HEK293T (cell line): Measurements from ENCODE around the gene RASSF5.

Experiments
- CTCF ChIA-PET: fragments of 350-600 bp; formaldehyde crosslinking; extraction: SDS; loops from one replicate; lab custom pipeline; 2021; ENCODE audit warnings: antibody characterized with exemption, inconsistent platforms; lab: Yijun Ruan, JAX
- POLR2A ChIA-PET: fragments of 350-600 bp; formaldehyde crosslinking; extraction: SDS; loops from one replicate; lab custom pipeline; 2020; ENCODE audit warnings: antibody characterized with exemption, inconsistent platforms; lab: Yijun Ruan, JAX
- DNase-seq: peaks from one replicate; pipeline ENCODE4 v3.0.0; 2012; ENCODE audit warnings: mixed read lengths; ENCODE audit errors: extremely low spot score
- ARNT ChIP-seq: fragments of 450-650 bp; IDR thresholded peaks from 2 replicates; pipeline ENCODE4 v1.6.1; 2017; ENCODE audit warnings: mild to moderate bottlenecking
- BHLHE40 ChIP-seq: fragments of 450-650 bp; IDR thresholded peaks from 2 replicates; pipeline ENCODE4 v1.6.1; 2016; ENCODE audit warnings: mild to moderate bottlenecking, moderate library complexity, borderline replicate concordance
- CTBP1 ChIP-seq: fragments of 450-650 bp; IDR thresholded peaks from 2 replicates; pipeline ENCODE4 v1.6.1; 2016; ENCODE audit warnings: borderline replicate concordance
- ELF4 ChIP-seq: fragments of 450-650 bp; IDR thresholded peaks from 2 replicates; pipeline ENCODE4 v1.6.1; 2017; ENCODE audit warnings: antibody characterized with exemption
- FOXA1 ChIP-seq: fragments of 450-650 bp; IDR thresholded peaks from 2 replicates; pipeline ENCODE4 v1.6.1; 2016; ENCODE audit warnings: mild to moderate bottlenecking
- FOXK2 ChIP-seq: fragments of 450-650 bp; IDR thresholded peaks from 2 replicates; pipeline ENCODE4 v1.6.1; 2016; ENCODE audit warnings: mild to moderate bottlenecking
- FOXM1 ChIP-seq: fragments of 450-650 bp; IDR thresholded peaks from 2 replicates; pipeline ENCODE4 v1.6.1; 2017; ENCODE audit warnings: mild to moderate bottlenecking, borderline replicate concordance
- HDGF ChIP-seq: fragments of 450-650 bp; IDR thresholded peaks from 2 replicates; pipeline ENCODE4 v1.6.1; 2017; ENCODE audit warnings: antibody characterized with exemption, borderline replicate concordance
- L3MBTL2 ChIP-seq: fragments of 450-650 bp; conservative IDR thresholded peaks from 2 replicates; pipeline ENCODE4 v1.6.1; 2016; ENCODE audit warnings: mild to moderate bottlenecking
- LEF1 ChIP-seq: fragments of 450-650 bp; IDR thresholded peaks from 2 replicates; pipeline ENCODE4 v1.6.1; 2017; ENCODE audit warnings: mild to moderate bottlenecking, borderline replicate concordance
- NFRKB ChIP-seq: fragments of 450-650 bp; IDR thresholded peaks from 2 replicates; pipeline ENCODE4 v1.6.1; 2016; ENCODE audit warnings: mild to moderate bottlenecking, moderate library complexity
- SP1 ChIP-seq: fragments of 450-650 bp; IDR thresholded peaks from 2 replicates; pipeline ENCODE4 v1.6.1; 2017
- SUZ12 ChIP-seq: fragments of 450-650 bp; IDR thresholded peaks from 2 replicates; pipeline ENCODE4 v1.6.1; 2016; ENCODE audit warnings: mild to moderate bottlenecking
- TARDBP ChIP-seq: fragments of 450-650 bp; IDR thresholded peaks from 2 replicates; pipeline ENCODE4 v1.6.1; 2016
- ZNF384 ChIP-seq: fragments of 450-650 bp; IDR thresholded peaks from 2 replicates; pipeline ENCODE4 v1.6.1; 2016
- TF ChIP-seq, protein P1 (sequence below): fragments of 450-650 bp; IDR thresholded peaks from 2 replicates; pipeline ENCODE4 v1.6.1; 2016

RASSF5 gene

DNA sequence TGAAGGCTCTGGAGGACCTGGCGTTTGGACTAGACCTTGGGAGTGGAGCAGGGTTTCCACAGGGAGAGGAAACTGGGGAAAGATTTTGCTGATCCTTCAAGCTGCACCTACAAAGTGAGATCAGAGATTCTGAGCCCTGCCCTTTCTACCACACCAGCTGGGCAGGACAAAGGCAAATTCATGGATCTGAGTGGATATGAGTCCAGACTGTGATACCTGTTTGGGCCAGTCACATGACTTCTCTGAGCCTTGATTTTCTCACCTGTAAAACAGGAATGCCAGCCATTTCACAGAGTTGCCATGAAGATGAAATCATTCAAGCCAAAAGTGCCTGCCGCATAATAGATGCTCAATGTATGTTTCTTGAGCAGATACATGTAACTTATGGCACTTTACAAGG is 4.9 kb upstream of the RASSF5 start:
- ChIA-PET POLR2A (no interaction called here), CTCF (interaction anchor here (0.6 to 0.9 kb wide), 3 partner anchors 12 to 1401 kb away, joined by 3 read pairs; no protein-coding TSS in a partner anchor)
- TF ChIP-seq HDGF (no peak), FOXM1 (no peak), FOXA1 (no peak), NFRKB (no peak), FOXK2 (no peak), CTBP1 (no peak)
- DNase-seq: no peak

DNA sequence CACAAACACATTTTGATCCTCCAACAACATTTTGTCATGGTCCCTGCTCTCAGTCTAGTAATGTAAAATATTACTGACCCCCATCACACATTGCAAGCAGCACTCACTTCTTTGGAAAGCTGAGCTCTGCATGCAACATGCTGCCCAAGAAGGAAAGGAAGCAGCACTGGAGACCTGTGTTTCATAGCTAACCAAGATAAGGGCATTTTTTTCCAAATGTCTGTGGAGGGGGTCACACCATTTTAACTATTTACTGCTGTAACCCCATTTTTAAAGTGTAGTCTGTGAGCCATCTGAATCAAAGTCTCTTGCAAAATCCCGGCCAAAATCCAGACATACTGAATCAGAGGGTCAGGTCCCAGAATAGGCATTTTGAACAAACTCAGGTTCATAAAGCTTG is 4.5 kb upstream of the RASSF5 start:
- TF ChIP-seq CTBP1 (no peak), SP1 (no peak), SUZ12 (no peak), ARNT (no peak), ELF4 (no peak), TARDBP (no peak), HDGF (no peak), LEF1 (no peak), L3MBTL2 (no peak), NFRKB (no peak), FOXA1 (no peak), BHLHE40 (no peak), FOXM1 (no peak), FOXK2 (no peak), ZNF384 (no peak)
- TF ChIP-seq, protein P1, sequence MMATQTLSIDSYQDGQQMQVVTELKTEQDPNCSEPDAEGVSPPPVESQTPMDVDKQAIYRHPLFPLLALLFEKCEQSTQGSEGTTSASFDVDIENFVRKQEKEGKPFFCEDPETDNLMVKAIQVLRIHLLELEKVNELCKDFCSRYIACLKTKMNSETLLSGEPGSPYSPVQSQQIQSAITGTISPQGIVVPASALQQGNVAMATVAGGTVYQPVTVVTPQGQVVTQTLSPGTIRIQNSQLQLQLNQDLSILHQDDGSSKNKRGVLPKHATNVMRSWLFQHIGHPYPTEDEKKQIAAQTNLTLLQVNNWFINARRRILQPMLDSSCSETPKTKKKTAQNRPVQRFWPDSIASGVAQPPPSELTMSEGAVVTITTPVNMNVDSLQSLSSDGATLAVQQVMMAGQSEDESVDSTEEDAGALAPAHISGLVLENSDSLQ: no peak
- no peak for DNase-seq
- ChIA-PET POLR2A (no interaction called here), CTCF (interaction anchor here (0.9 kb wide), 1 partner anchor 12 kb away, joined by 3 read pairs; no protein-coding TSS in a partner anchor)

DNA sequence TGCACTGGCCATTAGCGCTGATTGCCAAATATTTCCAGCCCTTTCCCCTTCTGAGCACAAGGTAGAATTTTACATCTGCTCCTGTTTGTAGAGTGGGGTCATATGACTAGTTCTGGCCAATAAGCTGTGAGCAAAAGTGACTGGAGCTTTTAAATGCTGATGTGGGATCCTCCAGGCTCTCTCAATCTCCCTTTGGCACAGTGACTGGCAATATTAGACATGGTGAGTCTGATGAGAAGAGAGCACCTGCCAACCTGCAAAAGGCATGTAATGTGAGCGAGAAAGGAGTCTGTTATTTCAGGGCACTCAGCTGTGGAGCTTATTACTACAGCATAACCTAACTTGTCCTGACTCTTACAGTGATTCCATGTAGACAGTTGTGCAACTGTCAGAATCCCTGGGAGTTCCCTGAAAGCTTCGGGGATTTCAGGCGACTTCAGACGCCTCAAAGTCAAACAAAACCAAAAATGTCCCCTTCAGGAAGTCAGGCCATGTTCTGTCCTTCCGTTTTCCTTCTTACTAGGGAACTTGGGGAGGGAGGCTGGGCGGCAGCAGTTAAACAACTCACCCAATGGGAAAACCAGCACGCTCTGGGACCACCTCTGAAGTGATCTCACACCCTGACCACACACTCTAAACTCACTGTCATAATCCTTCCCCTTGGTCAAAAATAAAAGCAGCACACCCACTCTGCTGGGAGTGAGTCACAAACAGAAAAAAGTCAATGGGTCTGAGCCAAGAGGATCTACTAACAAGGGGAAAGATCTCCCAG is 3.6 kb upstream of the RASSF5 start:
- TF ChIP-seq ARNT (no peak), TARDBP (no peak), L3MBTL2 (no peak), ZNF384 (no peak), HDGF (no peak), NFRKB (no peak), ELF4 (no peak), FOXA1 (no peak), CTBP1 (no peak)
- TF ChIP-seq, protein P1: no peak
- ChIA-PET POLR2A (no interaction called here), CTCF (interaction anchor here (0.6 to 1.6 kb wide), 2 partner anchors 14 to 466 kb away, joined by 3 read pairs; no protein-coding TSS in a partner anchor)
- no peak for DNase-seq

DNA sequence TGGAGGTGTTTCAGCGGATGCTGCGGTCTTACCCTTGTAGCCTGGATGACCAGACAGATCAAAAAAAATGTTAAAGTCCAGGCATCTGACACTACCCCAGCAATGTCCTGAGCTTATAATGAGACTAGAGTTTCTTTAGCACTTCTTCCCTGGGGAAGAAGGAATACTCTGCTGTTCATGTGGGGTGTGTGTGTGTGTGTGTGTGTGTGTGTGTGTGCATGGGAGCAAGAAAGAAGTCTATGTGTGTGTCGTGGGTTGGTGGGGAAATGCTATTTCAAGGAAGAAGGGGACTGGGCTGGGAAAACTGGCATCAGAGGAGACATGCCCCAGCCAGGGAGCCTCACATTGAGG is 3.0 kb upstream of the RASSF5 start:
- ChIA-PET POLR2A (no interaction called here), CTCF (interaction anchor here (0.6 to 1.6 kb wide), 2 partner anchors 14 to 466 kb away, joined by 3 read pairs; no protein-coding TSS in a partner anchor)
- DNase-seq: no peak
- no peak for TF ChIP-seq NFRKB
- no peak for TF ChIP-seq L3MBTL2
- TF ChIP-seq FOXK2: no peak
- TF ChIP-seq CTBP1: no peak
- TF ChIP-seq ZNF384: no peak
- no peak for TF ChIP-seq ELF4
- TF ChIP-seq FOXA1: no peak
- no peak for TF ChIP-seq SP1
- no peak for TF ChIP-seq HDGF
- TF ChIP-seq, protein P1: no peak
- no peak for TF ChIP-seq TARDBP
- TF ChIP-seq FOXM1: no peak
- TF ChIP-seq SUZ12: no peak
- no peak for TF ChIP-seq ARNT
- no peak for TF ChIP-seq LEF1
- TF ChIP-seq BHLHE40: no peak

DNA sequence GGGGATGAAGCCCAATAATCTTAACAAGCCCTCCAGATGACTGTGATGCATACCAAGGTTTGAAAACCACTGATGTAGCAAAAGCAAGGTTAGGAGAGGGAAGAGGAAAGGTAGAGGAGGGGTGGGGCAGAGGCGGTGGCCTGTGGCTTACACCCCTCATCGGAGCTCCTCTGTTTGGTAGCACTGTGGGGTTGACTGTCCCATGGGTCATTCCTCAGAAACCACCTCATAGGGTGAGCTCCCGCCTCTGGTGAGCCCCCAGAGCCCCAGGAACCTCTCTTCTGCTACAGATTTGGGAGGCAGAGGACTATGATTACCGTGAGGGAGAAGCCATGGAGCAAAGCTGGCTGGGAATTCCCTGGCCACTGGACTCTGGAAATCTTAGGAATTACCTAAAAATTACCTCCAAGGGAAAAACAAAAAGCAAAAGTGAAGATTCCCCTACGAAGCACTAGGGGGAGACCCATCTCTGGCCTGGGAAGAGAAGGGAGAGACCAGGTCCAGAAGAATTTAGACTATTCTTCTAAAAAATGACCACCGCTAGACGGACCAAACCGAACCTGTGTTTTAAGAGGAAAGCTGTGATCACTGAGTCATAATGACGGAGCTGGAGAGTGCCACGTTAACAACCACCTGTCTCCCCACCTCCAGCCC is 1.5 kb upstream of the RASSF5 start:
- no peak for DNase-seq
- ChIA-PET CTCF (interaction anchor here (0.6 to 1.0 kb wide), 2 partner anchors 15 to 29 kb away, joined by 3 to 4 read pairs; no protein-coding TSS in a partner anchor), POLR2A (no interaction called here)

More for the DNA sequence above, 1.5 kb upstream of the RASSF5 start:
- TF ChIP-seq TARDBP (no peak), SP1 (no peak), SUZ12 (no peak), ARNT (no peak), BHLHE40 (no peak), FOXK2 (no peak), ZNF384 (no peak), LEF1 (no peak), CTBP1 (no peak), L3MBTL2 (no peak), HDGF (no peak)
